SK-N-SH treated with all-trans-retinoic acid at 6 μM for 48 hours (cell line): ENCODE results near the gene NUS1.

Experiments used
- ARNTL ChIP-seq: fragments of 450-650 bp; formaldehyde crosslinking; IDR thresholded peaks from 2 replicates; pipeline ENCODE4 v1.5.0; 2020; ENCODE audit warnings: low read depth, mild to moderate bottlenecking, moderate library complexity, borderline replicate concordance
- BACH2 ChIP-seq: fragments of 250-450 bp; sonication (Bioruptor Pico); IDR thresholded peaks from 2 replicates; pipeline ENCODE4 v1.9.0; 2021; ENCODE audit warnings: mild to moderate bottlenecking, borderline replicate concordance
- CREB5 ChIP-seq: fragments of 250-450 bp; sonication (Bioruptor Pico); IDR thresholded peaks from 2 replicates; pipeline ENCODE4 v1.5.1; 2020; ENCODE audit warnings: low read depth, mild to moderate bottlenecking, moderate library complexity
- CSDC2 ChIP-seq: fragments of 250-450 bp; sonication (Bioruptor Pico); IDR thresholded peaks from 2 replicates; pipeline ENCODE4 v1.5.0; 2020; ENCODE audit warnings: mild to moderate bottlenecking, moderate library complexity
- CSRNP3 ChIP-seq: fragments of 250-450 bp; sonication (Bioruptor Pico); IDR thresholded peaks from 2 replicates; pipeline ENCODE4 v1.5.1; 2021; ENCODE audit warnings: mild to moderate bottlenecking, moderate library complexity
- ESRRG ChIP-seq: fragments of 250-450 bp; sonication (Bioruptor Pico); IDR thresholded peaks from 2 replicates; pipeline ENCODE4 v1.6.1; 2021; ENCODE audit warnings: mild to moderate bottlenecking
- GLIS3 ChIP-seq: fragments of 250-450 bp; sonication (Bioruptor Pico); IDR thresholded peaks from 2 replicates; pipeline ENCODE4 v1.5.0; 2020; ENCODE audit warnings: mild to moderate bottlenecking, moderate library complexity
- PATZ1 ChIP-seq: fragments of 250-450 bp; sonication (Bioruptor Pico); IDR thresholded peaks from 2 replicates; pipeline ENCODE4 v1.8.0; 2020; ENCODE audit warnings: mild to moderate bottlenecking, moderate library complexity, borderline replicate concordance
- PPARA ChIP-seq: fragments of 250-450 bp; sonication (Bioruptor Pico); IDR thresholded peaks from 2 replicates; pipeline ENCODE4 v1.5.0; 2020; ENCODE audit warnings: mild to moderate bottlenecking, borderline replicate concordance
- RARB ChIP-seq: fragments of 250-450 bp; sonication (Bioruptor Pico); IDR thresholded peaks from 2 replicates; pipeline ENCODE4 v1.8.0; 2021; ENCODE audit warnings: mild to moderate bottlenecking, moderate library complexity
- TOX ChIP-seq: fragments of 250-450 bp; sonication (Bioruptor Pico); IDR thresholded peaks from 2 replicates; pipeline ENCODE4 v1.8.0; 2021; ENCODE audit warnings: mild to moderate bottlenecking, moderate library complexity, borderline replicate concordance
- TSHZ2 ChIP-seq: fragments of 250-450 bp; sonication (Bioruptor Pico); IDR thresholded peaks from 2 replicates; pipeline ENCODE4 v1.5.0; 2020; ENCODE audit warnings: mild to moderate bottlenecking, moderate library complexity
- ZFP3 ChIP-seq: fragments of 250-450 bp; sonication (Bioruptor Pico); IDR thresholded peaks from 2 replicates; pipeline ENCODE4 v1.5.0; 2020; ENCODE audit warnings: mild to moderate bottlenecking, moderate library complexity
- ZFP30 ChIP-seq: fragments of 450-650 bp; formaldehyde crosslinking; IDR thresholded peaks from 2 replicates; pipeline ENCODE4 v1.5.0; 2022; ENCODE audit warnings: mild to moderate bottlenecking, moderate library complexity

- TF ChIP-seq ZFP30 (CRISPR knock-in tag), result no peak
- no peak for TF ChIP-seq CSDC2 (CRISPR knock-in tag)
- no peak for TF ChIP-seq GLIS3 (CRISPR knock-in tag)
- no peak for TF ChIP-seq PPARA (CRISPR knock-in tag)
- TF ChIP-seq PATZ1 (CRISPR knock-in tag), result no peak
- no peak for TF ChIP-seq ZFP3 (CRISPR knock-in tag)
- no peak for TF ChIP-seq CREB5 (CRISPR knock-in tag)
- TF ChIP-seq ESRRG (CRISPR knock-in tag), result no peak
- no peak for TF ChIP-seq TOX (CRISPR knock-in tag)
- no peak for TF ChIP-seq ARNTL (CRISPR knock-in tag)
- TF ChIP-seq BACH2 (CRISPR knock-in tag), result no peak
- no peak for TF ChIP-seq TSHZ2 (CRISPR knock-in tag)
- no peak for TF ChIP-seq RARB
- no peak for TF ChIP-seq CSRNP3 (CRISPR knock-in tag)
Observed at GRCh38 chr6:117629119-117629660, 46.1 kb upstream of the NUS1 start.
